ENCODE data around the gene RTP3.

RTP3 gene
- 0 to 0.04 (median 0) reads per million in 18 experiments for total RNA-seq

GRCh38 chr3:46497556-46498265, at the start of gene RTP3:
RTP3 (plus strand) TSS chr3:46497976; CDS start chr3:46498063, 87 bp downstream.
- DNase-seq = no peak

DNA sequence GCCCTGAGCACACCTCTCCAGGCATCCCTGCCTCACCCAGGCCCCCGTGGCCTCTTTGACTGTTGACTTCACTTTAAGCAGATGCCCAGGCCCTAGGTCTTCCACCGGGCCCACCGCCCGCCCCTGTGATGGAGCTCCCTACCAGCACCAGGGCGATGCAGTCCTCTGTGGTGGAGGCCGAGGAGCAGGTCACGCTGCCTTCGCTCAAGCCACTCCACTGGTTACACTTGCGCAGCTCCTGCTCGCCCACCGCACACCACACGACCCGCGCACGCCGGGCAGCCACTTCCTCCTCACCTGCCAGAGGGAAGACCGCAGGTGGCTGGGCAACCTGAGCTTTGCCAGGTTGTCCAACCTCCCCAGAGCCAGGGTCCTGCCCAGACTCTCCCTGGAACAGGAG, 49.1 kb upstream of the RTP3 start:
- DNase-seq = no peak

- peak in 1 of 2 donors; percentile 19 for DNase-seq
These were observed 47.8 kb upstream of the RTP3 start for GRCh38 chr3:46449755-46450552.

- no peak for DNase-seq
These were observed 44.1 kb upstream of the RTP3 start for GRCh38 chr3:46453526-46454208.

DNA sequence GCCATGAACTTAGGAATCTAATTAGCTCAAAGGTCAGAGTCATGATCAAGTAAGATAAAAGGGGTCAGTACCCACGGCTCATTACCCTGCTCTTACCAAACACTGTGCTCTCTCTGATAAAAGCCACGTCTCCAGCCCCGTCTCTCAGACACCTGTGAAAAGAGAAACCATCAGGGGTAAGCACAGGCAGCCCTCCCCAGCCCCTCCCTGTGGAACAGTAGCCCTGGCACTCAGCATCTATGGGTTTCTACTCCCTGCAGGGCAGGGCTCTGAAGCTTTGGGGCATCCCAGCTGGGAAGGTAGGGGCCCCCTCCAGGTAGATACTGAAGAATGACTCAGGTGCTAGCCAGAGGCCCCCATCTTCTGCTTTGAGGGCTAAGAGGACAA, 43.6 kb upstream of the RTP3 start:
- no peak for DNase-seq

- DNase-seq = no peak
These were observed 43.2 kb upstream of the RTP3 start for GRCh38 chr3:46454606-46455005.

DNA sequence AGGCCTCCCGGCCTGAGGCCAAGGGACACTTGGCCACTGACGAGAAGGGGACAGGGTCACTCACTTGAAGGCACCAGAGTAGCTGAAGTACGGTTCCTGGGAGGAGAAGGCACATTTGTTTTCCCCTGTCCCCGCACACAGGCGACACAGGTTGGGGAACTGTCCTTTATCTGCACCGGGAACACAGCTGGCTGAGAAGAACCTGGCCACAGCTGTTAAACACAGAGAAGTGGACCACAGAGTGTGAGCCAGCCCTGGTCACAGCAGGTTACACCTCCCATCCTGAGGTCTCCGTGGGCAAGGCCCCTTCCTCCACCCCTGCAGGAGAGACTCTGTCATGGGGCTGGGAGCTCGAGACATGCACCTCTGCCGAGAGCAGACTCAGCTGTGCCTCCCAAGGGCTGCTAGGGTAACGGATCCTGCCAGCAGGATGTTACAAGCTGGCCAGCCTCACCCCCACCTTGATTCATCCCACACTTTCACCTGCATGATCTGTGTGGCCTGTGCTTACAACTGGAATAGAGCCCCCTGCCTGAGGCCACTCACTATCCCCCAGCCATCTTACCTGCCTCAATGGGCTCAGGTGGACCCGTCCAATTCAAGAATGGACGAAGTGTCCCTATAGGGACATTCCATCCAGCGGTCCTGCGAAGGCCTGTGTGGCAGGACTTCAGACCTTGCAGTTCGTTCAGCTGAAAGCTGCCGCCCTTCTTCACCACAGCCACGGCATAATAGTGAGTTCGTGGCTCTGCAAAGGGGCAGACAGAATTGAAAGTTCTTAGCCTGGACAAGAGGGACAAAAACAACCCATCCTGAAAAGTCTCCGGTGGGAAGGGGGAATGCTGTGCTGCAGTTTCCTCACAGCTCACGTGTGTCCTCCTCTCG, 42.3 kb upstream of the RTP3 start:
- DNase-seq = no peak

- no peak for DNase-seq
These were observed 41.7 kb upstream of the RTP3 start for GRCh38 chr3:46456118-46456517.

DNA sequence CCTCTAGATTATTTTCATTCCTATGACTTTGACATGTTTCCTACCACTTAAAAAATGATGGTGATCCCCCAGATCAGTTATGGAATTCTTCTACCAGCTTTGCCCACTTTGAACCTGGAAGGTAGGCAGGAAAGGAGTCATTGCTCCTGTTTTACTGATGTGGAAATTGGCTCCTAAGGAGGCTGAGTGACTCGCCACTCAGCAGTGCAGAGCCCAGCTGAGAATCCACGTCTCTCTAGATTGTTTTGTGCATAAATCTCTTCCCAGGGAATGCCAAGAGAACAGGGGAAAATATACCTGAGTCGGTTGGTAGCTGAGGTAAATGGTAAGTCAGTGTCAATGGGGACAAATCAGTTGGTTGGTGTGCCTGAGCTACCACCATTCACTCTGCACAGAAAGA, 37.7 kb upstream of the RTP3 start:
- no peak for DNase-seq

DNA sequence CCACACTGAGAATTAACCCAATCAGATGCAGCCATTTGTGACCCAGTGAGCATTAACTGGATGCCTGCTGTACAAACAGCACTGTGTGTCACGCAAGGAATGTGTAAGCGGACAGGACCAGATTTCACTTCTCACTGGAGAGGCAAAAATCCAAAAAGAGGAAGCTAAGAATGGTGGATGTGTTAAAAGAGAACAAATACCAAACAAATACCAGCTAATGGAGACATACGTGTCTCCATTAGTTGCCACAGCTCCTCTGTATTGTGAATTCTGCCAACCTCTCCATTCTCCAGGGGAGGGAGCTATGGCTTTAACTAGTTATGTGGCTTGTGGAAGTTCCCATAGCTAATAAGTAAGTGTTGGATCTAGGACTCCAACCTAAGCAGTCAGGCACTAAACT, 35.7 kb upstream of the RTP3 start:
- DNase-seq = peak; percentile 53 to 65

- DNase-seq = no peak
These were observed 35.3 kb upstream of the RTP3 start for GRCh38 chr3:46462511-46462910.

GRCh38 chr3:46463120-46463867, 34.5 kb upstream of the RTP3 start:
- DNase-seq = no peak

DNA sequence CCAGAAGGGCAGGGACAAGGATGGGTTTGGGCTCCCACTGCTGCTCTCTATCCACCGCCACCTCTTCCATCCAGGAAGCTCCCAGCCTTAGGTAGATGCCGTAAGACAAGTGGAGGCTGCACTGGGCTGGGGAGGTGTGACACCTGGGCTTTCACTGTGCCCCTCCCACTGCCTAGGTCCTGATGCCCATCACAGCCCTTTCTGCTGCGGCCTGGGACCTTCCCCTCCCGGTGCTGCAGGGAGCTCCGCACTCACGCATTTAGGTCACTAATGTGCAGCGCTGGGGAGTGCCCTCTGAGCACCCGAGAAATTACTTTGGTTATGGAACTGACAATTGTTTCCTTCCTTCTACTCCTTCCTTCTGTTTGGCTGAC, 33.9 kb upstream of the RTP3 start:
- DNase-seq = no peak

DNA sequence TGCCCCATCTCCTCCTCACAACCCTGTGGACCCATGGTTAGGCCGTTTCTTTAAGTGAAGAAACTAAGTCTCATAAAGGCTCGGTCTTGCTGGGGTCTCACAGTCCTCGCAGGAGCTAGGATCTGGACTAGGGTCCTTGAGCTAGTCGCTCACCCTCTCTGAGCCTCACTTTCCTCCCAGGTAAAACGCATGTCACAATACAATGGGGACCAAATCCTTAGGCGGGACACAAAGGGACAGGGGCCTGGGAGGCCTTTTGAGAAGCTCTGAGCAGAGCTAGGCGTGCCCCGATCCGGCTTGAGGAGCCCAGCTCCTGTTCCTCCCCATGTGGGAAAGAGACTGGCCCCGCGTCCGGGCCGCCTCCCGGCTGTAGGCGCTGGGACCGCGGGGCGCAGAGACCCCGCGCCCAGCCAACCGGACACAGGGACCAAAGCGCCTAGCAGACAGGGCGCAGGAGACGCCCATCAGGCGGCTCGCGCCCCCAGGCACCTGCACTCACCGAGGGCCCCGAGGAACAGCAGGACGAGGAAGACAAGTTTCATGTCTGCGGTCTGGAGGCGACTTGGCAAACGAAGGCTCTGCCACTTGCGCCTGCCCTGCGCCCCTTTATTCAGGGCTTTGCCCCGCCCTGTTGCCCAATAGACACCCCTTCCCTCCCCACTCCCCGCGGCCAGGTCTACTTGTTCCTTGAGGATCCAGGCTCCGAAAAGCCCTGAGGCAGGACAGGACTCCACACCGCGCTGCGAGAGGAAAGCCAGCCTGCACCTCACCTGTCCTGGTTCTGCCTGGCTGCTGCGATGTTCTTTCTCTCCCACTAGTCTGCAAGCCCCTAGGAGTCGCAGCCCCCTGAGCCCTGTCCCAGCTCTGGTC, 33.2 kb upstream of the RTP3 start, which contains the start of gene LTF:
LTF (minus strand) TSS at position 580 of the 870 bp plus-strand sequence; CDS start at position 542, 38 bp downstream.
- no peak for DNase-seq

DNA sequence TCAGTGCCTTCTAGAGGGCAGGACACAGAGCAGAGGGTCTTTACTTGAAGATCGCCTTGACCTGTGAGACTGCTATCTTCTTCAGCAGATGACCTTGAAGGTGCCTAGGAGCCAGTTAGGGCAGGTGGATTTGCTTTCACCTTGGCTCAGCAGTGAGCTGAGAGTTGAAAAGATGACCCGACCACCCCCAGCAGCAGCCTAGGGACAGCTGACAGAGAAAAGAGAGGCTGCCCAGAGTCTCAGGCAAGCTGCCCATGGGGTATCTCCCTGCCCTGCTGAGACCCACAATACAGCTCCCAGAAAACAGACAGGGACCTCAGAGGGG, 32.6 kb upstream of the RTP3 start:
- no peak for DNase-seq

DNA sequence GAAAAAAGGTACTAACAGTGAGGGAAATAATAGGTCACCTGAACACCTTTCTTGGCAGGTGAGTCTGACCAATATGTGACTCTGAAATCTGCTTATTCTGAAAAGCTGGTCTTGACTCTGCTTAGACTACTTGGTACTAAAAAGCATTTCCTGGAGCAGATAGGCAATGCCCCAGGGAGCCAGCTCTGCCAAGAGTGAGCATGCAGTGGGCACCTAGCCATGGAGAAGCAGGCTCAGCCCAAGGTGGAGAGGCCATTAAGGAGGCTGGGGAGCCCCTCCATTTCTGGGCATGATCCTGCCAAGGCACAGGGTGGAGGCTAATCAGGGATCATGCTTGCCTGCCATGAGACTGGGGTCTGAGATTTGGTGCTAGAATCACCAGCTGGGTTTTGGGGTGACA, 31.5 kb upstream of the RTP3 start:
- no peak for DNase-seq

GRCh38 chr3:46466871-46467403, 30.8 kb upstream of the RTP3 start:
- no peak for DNase-seq

GRCh38 chr3:46467562-46467961, 30.2 kb upstream of the RTP3 start:
- no peak for DNase-seq

- DNase-seq = peak; percentile 28 to 54
These were observed 28.8 kb upstream of the RTP3 start for GRCh38 chr3:46468753-46469600.

Data from inflammatory macrophage (primary cell).